HFFc6 (cell line): Measurements from ENCODE around the gene MCRIP1. TPM values are rescaled to one million over a fixed set of nuclear protein-coding genes. Genes with fewer than 3 reads are reported as not detected.

ENCODE experiments used
- DNase-seq: peaks from one replicate; pipeline ENCODE4 v3.0.0-alpha.2; 2018
- H3K27ac Mint-ChIP-seq: 2 replicates; pipeline ENCODE4 v1.8.0; 2020; ENCODE audit warnings: mild to moderate bottlenecking, mixed read lengths
- H3K27me3 Mint-ChIP-seq: 2 replicates; pipeline ENCODE4 v1.8.0; 2021; ENCODE audit warnings: mild to moderate bottlenecking, moderate library complexity, mixed read lengths; ENCODE audit not compliant: insufficient read depth
- H3K36me3 Mint-ChIP-seq: 2 replicates; pipeline ENCODE4 v1.8.0; 2021; ENCODE audit warnings: low read depth, mixed read lengths
- H3K4me1 Mint-ChIP-seq: 2 replicates; pipeline ENCODE4 v1.8.0; 2020; ENCODE audit warnings: low read depth, mixed read lengths
- H3K4me3 Mint-ChIP-seq: 2 replicates; pipeline ENCODE4 v1.8.0; 2020; ENCODE audit warnings: mild to moderate bottlenecking, moderate library complexity, mixed read lengths
- H3K9me3 Mint-ChIP-seq: 2 replicates; pipeline ENCODE4 v1.8.0; 2020; ENCODE audit warnings: mild to moderate bottlenecking, mixed read lengths
- total RNA-seq, 6 experiments: library from RNA; stranded (reverse); fragmentation: NEBNext Ultra II Directional; extraction: Animal tissue kit (Norgen Biotek cat#: 25700); gene quantifications; 2 replicates in 1 of 6; 3 replicates in 5 of 6; pipeline ENCODE4 v1.2.3, GENCODE V29; 2021
- TF ChIP-seq, protein P1 (sequence below): fragments of 200-600 bp; sonication (generic); IDR thresholded peaks from 2 replicates; pipeline ENCODE4 v1.5.0; 2021; ENCODE audit warnings: antibody characterized with exemption, mild to moderate bottlenecking

MCRIP1 gene
- total RNA-seq, 6 experiments from 2014 or later = 88.0 to 103 (median 92.8) TPM

DNA sequence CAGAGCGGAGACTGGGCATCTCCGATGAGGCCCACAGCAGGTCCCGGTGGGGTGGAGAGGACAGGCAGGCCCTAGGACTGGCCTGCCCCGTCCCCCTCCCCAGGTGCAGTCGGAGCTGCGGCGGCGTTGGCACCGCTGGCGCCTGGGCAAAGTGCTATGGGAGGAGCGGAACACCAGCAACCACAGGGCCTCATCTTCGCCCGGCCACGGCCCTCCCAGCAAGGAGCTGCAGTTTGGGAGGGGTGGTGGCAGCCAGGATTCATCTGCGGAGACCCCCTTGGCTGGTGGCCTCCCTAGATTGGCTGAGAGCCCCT lies 19.8 kb downstream of the MCRIP1 start:
- no peak for DNase-seq
- H3K27me3 Mint-ChIP-seq = peaks cover 11% of the 10 kb centered on the region
- TF ChIP-seq, protein P1, sequence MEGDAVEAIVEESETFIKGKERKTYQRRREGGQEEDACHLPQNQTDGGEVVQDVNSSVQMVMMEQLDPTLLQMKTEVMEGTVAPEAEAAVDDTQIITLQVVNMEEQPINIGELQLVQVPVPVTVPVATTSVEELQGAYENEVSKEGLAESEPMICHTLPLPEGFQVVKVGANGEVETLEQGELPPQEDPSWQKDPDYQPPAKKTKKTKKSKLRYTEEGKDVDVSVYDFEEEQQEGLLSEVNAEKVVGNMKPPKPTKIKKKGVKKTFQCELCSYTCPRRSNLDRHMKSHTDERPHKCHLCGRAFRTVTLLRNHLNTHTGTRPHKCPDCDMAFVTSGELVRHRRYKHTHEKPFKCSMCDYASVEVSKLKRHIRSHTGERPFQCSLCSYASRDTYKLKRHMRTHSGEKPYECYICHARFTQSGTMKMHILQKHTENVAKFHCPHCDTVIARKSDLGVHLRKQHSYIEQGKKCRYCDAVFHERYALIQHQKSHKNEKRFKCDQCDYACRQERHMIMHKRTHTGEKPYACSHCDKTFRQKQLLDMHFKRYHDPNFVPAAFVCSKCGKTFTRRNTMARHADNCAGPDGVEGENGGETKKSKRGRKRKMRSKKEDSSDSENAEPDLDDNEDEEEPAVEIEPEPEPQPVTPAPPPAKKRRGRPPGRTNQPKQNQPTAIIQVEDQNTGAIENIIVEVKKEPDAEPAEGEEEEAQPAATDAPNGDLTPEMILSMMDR = no peak
- H3K27ac Mint-ChIP-seq = no peak overlapping the region
- peaks cover 12% of the 10 kb centered on the region for H3K4me1 Mint-ChIP-seq
- no peaks in the 10 kb centered on the region for H3K36me3 Mint-ChIP-seq
- no peak overlapping the region for H3K4me3 Mint-ChIP-seq
- H3K9me3 Mint-ChIP-seq = peaks cover 6% of the 10 kb centered on the region; the same call in 1 of the 2 replicates

DNA sequence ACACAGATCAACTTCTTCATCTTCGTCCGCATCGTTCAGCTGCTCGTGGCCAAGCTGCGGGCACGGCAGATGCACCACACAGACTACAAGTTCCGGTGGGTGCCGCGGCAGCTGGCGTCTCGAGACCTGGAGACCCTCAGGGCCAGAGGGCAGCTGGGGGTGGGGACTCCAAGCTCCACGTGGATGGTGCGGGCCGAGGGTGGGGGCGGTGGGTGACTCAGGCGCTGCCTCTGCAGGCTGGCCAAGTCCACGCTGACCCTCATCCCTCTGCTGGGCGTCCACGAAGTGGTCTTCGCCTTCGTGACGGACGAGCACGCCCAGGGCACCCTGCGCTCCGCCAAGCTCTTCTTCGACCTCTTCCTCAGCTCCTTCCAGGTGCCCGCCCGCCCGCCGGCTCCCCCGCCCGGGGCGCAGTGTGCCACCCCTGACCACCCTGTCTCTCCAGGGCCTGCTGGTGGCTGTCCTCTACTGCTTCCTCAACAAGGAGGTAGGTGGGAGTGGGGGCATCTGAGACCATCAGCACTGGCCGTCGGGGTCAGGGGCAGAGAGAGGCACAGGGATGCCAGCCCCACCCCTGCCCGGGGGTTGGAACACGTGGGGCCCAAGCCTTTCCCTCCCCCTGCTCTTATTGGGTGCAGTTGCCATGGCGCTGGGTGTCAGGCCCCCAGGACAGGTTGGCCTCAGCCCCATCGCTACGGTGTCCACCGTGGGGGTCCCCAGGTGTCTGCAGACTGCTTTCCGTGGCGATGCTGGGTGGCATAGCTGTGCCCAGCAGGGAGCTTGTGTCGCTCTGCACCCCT lies 20.3 kb downstream of the MCRIP1 start:
- Mint-ChIP-seq H3K36me3 (no peaks in the 10 kb centered on the region), H3K4me3 (no peak overlapping the region), H3K27me3 (peaks cover 11% of the 10 kb centered on the region), H3K9me3 (peaks cover 6% of the 10 kb centered on the region; the same call in 1 of the 2 replicates), H3K4me1 (peaks cover 12% of the 10 kb centered on the region), H3K27ac (no peak overlapping the region)
- DNase-seq = no peak
- TF ChIP-seq, protein P1 = no peak

DNA sequence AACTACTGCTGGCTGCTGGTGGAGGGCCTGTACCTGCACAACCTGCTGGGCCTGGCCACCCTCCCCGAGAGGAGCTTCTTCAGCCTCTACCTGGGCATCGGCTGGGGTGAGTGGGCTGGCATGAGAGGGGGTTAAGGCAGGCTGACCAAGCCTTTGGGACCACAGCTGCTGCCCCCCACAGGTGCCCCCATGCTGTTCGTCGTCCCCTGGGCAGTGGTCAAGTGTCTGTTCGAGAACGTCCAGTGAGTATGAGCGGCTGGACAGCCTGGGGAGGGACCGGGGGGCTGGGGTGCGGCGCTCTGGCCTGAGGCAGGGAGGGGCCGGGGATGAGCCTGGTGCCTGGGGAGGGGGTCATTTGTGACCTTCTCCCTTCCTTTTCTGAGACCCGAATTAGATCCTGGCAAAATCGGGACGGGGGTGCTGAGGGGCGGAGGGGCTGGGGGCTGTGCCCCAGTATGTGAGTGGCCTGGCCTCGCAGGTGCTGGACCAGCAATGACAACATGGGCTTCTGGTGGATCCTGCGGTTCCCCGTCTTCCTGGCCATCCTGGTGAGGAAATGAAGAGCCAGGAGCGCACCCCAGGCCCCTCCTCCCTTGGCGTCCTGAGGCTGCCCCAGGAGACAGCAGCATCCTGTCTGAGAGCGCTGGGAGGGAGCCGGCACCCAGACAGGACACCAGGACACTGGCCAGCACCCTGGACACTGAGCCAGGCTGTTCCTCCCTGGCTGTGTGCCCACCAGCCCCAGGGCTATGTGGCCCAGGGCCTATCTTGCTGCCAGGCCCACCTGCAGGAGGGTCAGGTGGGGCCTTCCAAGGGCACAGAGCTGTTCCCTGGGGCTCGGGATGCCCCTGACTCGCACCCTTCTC lies 21.2 kb downstream of the MCRIP1 start:
- H3K27me3 Mint-ChIP-seq = peaks cover 16% of the 10 kb centered on the region
- TF ChIP-seq, protein P1 = no peak
- peaks cover 6% of the 10 kb centered on the region; the same call in 1 of the 2 replicates for H3K9me3 Mint-ChIP-seq
- H3K36me3 Mint-ChIP-seq = no peaks in the 10 kb centered on the region
- no peak for DNase-seq
- no peak overlapping the region for H3K27ac Mint-ChIP-seq
- peaks cover 10% of the 10 kb centered on the region for H3K4me1 Mint-ChIP-seq
- no peak overlapping the region for H3K4me3 Mint-ChIP-seq

DNA sequence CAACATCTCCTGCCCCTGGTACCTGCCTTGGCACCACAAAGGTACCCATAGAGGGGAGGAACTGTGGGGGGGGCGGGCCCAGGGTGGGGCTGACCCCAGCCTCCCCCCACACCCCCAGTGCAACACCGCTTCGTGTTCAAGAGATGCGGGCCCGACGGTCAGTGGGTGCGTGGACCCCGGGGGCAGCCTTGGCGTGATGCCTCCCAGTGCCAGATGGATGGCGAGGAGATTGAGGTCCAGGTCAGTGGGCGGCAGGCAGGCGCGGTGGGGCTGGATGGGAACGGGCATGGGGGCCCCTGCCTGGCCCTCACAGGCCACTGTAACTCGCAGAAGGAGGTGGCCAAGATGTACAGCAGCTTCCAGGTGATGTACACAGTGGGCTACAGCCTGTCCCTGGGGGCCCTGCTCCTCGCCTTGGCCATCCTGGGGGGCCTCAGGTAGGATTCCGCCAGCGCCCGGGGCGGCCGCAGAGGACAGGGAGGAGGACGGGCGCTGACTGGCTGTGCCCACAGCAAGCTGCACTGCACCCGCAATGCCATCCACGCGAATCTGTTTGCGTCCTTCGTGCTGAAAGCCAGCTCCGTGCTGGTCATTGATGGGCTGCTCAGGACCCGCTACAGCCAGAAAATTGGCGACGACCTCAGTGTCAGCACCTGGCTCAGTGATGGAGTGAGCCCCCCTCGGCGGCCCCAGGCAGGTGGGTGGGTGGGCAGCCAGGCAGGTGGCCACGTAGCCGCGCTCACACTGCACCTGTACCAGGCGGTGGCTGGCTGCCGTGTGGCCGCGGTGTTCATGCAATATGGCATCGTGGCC lies 22.0 kb downstream of the MCRIP1 start:
- H3K27me3 Mint-ChIP-seq = peaks cover 16% of the 10 kb centered on the region
- no peak overlapping the region for H3K27ac Mint-ChIP-seq
- no peaks in the 10 kb centered on the region for H3K36me3 Mint-ChIP-seq
- H3K4me1 Mint-ChIP-seq = peaks cover 2% of the 10 kb centered on the region; the same call in 1 of the 2 replicates
- TF ChIP-seq, protein P1 = no peak
- DNase-seq = no peak
- H3K9me3 Mint-ChIP-seq = peaks cover 6% of the 10 kb centered on the region; the same call in 1 of the 2 replicates
- H3K4me3 Mint-ChIP-seq = no peak overlapping the region

DNA sequence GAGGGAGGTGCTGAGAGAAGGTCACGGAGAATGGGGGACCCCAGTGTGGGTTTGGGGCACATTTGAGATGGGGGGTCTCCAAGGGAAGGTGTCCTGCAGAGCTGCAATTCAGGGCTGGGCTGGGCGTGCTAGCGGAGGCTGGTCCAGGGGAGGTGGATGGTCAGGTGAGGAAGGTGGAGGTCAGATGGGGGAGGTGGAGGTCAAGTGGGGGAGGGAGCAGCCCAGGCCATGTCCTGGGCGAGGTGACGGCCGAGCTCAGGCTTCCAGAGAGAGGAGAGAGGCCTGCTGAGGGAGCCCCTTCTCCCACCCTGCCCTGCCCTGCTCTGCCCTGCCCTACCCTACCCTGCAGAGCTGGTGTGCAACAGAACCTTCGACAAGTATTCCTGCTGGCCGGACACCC lies 22.6 kb downstream of the MCRIP1 start:
- Mint-ChIP-seq H3K36me3 (no peaks in the 10 kb centered on the region), H3K4me1 (no peaks in the 10 kb centered on the region), H3K4me3 (no peak overlapping the region), H3K27ac (no peak overlapping the region), H3K27me3 (peaks cover 16% of the 10 kb centered on the region), H3K9me3 (peaks cover 6% of the 10 kb centered on the region; the same call in 1 of the 2 replicates)
- no peak for DNase-seq
- TF ChIP-seq, protein P1 = no peak
